ENCODE results near the gene MAP3K5. TPM values are rescaled to one million over a fixed set of nuclear protein-coding genes. Genes with fewer than 3 reads are reported as not detected.

The MAP3K5 gene
- total and polyA plus RNA-seq, 9 of the 15 experiments (the other 6 are each of a cell fraction or from before 2014, with no cell fraction given), result 2.2 to 13.0 (median 9.9) TPM

- intact Hi-C loops (cut with micrococcal nuclease) (no loop called here), in situ Hi-C loops (cut with MboI) (no loop called here)
- ChIA-PET CTCF (ENCODE audit: low intra/inter-chr PET ratio) (no interaction called here), POLR2A (no interaction called here)
- Histone ChIP-seq H3K4me2 (ENCODE audit: insufficient read depth, low read length) (no peak overlapping the region), H3K9ac (ENCODE audit: insufficient read depth in 1 of 2, low read depth in 2 of 2, low read length in 2 of 2) (no peak overlapping the region), H3K79me2 (ENCODE audit: control insufficient read depth, insufficient read depth, low read length) (no peaks in the 10 kb centered on the region), H3K36me3 (ENCODE audit: control insufficient read depth, insufficient read depth, low read length) (peaks cover 6% of the 10 kb centered on the region; the same call in 1 of the 3 replicates), H3K27me3 (ENCODE audit: control insufficient read depth in 2 of 2, insufficient read depth in 2 of 2, low read length in 2 of 2) (peaks cover 0 to 4% of the 10 kb centered on the region in 2 experiments; a peak in 1 of 5 replicates), H4K20me1 (replicated peaks; ENCODE audit: control insufficient read depth, insufficient read depth, low read length) (no peaks in the 10 kb centered on the region), H3K4me3 (no peak overlapping the region), H2AFZ (ENCODE audit: low read depth, low read length) (no peak overlapping the region), H3K4me1 (replicated peaks in 1 of 2; ENCODE audit: control insufficient read depth in 2 of 2, insufficient read depth in 2 of 2, low read length in 2 of 2) (peaks cover 0 to 4% of the 10 kb centered on the region in 2 experiments; a peak in 2 of 5 replicates), H3K27ac (ENCODE audit: extremely low read depth, low read depth, low read length) (no peak overlapping the region), H3K9me3 (replicated peaks; ENCODE audit: control insufficient read depth, insufficient read depth, low read depth, low read length) (no peaks in the 10 kb centered on the region), H3K9me1 (ENCODE audit: control insufficient read depth, insufficient read depth, low read length) (no peaks in the 10 kb centered on the region)
- no TSS peak for BruUV-seq (replicated peaks)
- DNase-seq (ENCODE audit: extremely low read depth in 1 of 4, low spot score in 3 of 4), result no peak
- no peak for ATAC-seq
- WGBS (ENCODE audit: insufficient coverage, low coverage, missing lambda C conversion rate), result 38% methylated on average over 6 of the region's 6 CpGs
- FAIRE-seq, result peak; percentile 15
- TF ChIP-seq REST (IDR thresholded peaks at IDR 0.05; ENCODE audit: borderline replicate concordance), result no peak
- no peak for TF ChIP-seq REST (CRISPR knock-in tag; IDR thresholded peaks at IDR 0.05; ENCODE audit: low read depth)
- no peak for TF ChIP-seq CEBPG (CRISPR knock-in tag; IDR thresholded peaks at IDR 0.05)
- peak in 1 of 2 experiments; percentile 69; a peak in 1 of 4 replicates for TF ChIP-seq CEBPG (tag; conservative IDR thresholded peaks at IDR 0.05 in 1 of 2, IDR thresholded peaks at IDR 0.05 in 1 of 2)
- no peak for TF ChIP-seq NFE2L1 (tag; IDR thresholded peaks at IDR 0.05; ENCODE audit: borderline replicate concordance, low read depth)
- TF ChIP-seq IRF9 (tag; IDR thresholded peaks at IDR 0.05), result peak; percentile 21; the same call in 1 of the 2 replicates
- peak; percentile 85 for TF ChIP-seq CEBPB (tag; IDR thresholded peaks at IDR 0.05)
Observed at GRCh38 chr6:136659991-136660499, 132.2 kb downstream of the MAP3K5 start.
